Mammary epithelial cell (primary cell): Measurements from ENCODE around the gene RET.

Source experiments
- CTCF ChIP-seq, 2 donors: IDR thresholded peaks in 1 of 2; conservative IDR thresholded peaks in 1 of 2; 2 replicates each; pipeline ENCODE4 v1.5.1; 2011 to 2012; ENCODE audit warnings: inconsistent platforms in 2 of 2, low read length in 2 of 2, mild to moderate bottlenecking in 2 of 2, control low read depth in 1 of 2, low read depth in 1 of 2; ENCODE audit not compliant: insufficient read depth in 1 of 2; ENCODE audit errors: extremely low read depth in 1 of 2
- EZH2 ChIP-seq: IDR thresholded peaks from 2 replicates; pipeline ENCODE4 v1.6.1; 2012; ENCODE audit warnings: low read length, inconsistent platforms, borderline replicate concordance

GRCh38 chr10:43119416-43120115, 42.7 kb downstream of the RET start:
- no peak for TF ChIP-seq CTCF (conservative IDR thresholded peaks at IDR 0.05 in 1 of 2, IDR thresholded peaks at IDR 0.05 in 1 of 2; ENCODE audit: extremely low read depth in 1 of 2, insufficient read depth in 1 of 2, low read depth in 1 of 2, low read length in 2 of 2)
- TF ChIP-seq EZH2 = no peak
